DMS53 (cell line): Measurements from ENCODE around the gene TMEM178A.

Experiments used
- DNase-seq: peaks from one replicate; lab custom pipeline; 2025; lab: John Stamatoyannopoulos, UW

Gene TMEM178A

DNA sequence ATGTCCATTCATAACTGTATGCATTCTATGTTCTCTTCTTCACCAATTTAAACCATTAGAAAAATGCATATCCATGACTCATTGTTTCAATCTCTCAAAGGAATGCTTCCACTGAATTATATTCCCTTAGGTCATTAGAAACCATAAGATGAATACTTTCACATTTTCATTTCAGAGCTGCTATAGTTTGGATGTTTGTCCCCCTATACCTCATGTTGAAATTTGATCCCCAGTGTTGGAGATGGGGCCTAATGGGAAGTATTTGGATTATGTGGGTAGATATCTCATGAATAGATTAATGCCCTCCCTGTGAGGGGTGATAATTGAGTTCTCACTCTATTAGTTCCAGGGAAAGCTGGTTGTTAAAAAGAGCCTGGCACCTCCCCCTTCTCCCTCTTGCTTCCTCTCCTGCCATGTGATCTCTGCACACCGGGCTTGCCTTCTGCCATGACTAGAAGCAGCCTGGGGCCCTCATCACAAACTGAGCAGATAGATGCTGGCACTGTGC, 77.6 kb downstream of the TMEM178A start:
- peak; percentile 10 for DNase-seq

DNA sequence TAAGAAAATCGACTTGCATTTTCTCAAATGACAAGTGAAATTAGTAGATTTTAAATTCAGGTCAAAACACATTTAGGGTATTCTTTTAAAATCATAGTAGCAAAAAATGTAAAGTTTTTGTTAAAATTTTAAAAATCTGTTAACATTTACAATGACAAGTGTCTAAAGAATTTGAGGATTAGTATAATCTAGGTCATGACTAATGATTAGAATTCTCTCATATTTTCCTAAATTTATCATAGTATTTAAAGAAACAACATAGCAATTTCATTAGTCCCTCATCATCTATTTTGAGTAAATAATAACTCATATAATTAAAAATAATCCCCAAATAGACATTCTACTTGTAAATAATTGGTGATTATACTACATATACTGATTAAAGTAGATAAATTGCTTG, 89.7 kb downstream of the TMEM178A start:
- DNase-seq: no peak

DNA sequence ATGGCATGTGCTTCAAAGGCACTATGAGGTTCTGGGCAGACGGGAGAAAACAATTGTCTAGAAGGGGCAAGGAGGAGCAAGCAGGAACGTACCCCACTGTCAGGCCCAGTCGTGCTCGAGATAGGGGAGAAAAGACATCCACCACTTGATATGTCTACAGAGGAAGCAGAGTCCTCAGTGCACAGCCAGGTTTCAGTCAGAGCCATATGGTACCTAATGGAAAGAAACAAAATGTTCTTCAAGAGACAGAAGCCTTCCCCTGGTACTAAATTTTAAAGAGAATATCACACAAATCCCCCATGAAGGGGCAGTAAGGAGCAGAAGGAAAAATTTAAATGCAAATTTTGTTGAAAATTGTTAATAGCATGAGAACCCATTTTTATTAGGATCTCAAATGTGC, 91.4 kb downstream of the TMEM178A start:
- no peak for DNase-seq

DNA sequence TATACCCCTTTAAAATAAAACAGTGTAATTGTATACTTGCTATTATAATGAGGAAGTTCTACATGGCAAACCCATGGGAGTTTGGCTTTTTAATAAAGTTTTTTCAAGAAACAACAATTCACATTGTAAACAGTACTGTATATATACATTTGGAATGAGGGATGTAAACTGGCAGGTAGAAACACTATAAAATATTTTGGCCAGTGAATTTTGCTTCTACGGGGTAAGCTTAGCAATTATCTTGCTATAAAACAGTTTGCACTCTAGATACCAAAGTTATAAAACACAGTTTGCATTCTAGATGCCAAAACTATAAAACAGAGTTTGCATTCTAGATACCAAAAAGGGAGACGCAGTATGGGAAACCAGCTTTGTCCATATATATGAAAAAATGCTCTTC, 96.7 kb downstream of the TMEM178A start:
- DNase-seq: no peak
